Measurements from ENCODE around the gene MRPL58. TPM values are rescaled to one million over a fixed set of nuclear protein-coding genes. Genes with fewer than 3 reads are reported as not detected.

The MRPL58 gene
- total RNA-seq, 1 experiment from 2014 or later: 41.9 TPM

- H3K4me3 Mint-ChIP-seq: no peak overlapping the region
- CTCF ChIA-PET: interaction anchor here (1.0 to 3.1 kb wide), 4 partner anchors 8 to 52 kb away, joined by 3 to 13 read pairs (median 8); no protein-coding TSS in a partner anchor
- POLR2A ChIA-PET: no interaction called here
- no peaks in the 10 kb centered on the region for H3K4me1 Mint-ChIP-seq
- DNase-seq (ENCODE audit: low spot score) (no peak), ATAC-seq (no peak)
- H3K36me3 Mint-ChIP-seq: peaks cover 57% of the 10 kb centered on the region
- no peaks in the 10 kb centered on the region for H3K9me3 Mint-ChIP-seq
- no peak overlapping the region for H3K27ac Mint-ChIP-seq
- H3K27me3 Mint-ChIP-seq (ENCODE audit: low read depth): no peaks in the 10 kb centered on the region
- TF ChIP-seq PREB (CRISPR knock-in tag; IDR thresholded peaks at IDR 0.05; ENCODE audit: borderline replicate concordance): no peak
- TF ChIP-seq FOXK1 (CRISPR knock-in tag; IDR thresholded peaks at IDR 0.05): no peak
- TF ChIP-seq FOXJ3 (CRISPR knock-in tag; IDR thresholded peaks at IDR 0.05; ENCODE audit: borderline replicate concordance): no peak
- TF ChIP-seq SMAD3 (CRISPR knock-in tag; IDR thresholded peaks at IDR 0.05; ENCODE audit: borderline replicate concordance): no peak
- no peak for TF ChIP-seq ELF4 (CRISPR knock-in tag; IDR thresholded peaks at IDR 0.05; ENCODE audit: low read depth)
- TF ChIP-seq OVOL2 (CRISPR knock-in tag; IDR thresholded peaks at IDR 0.05; ENCODE audit: borderline replicate concordance): no peak
- no peak for TF ChIP-seq GRHL2 (CRISPR knock-in tag; IDR thresholded peaks at IDR 0.05; ENCODE audit: insufficient replicate concordance, severe bottlenecking)
- TF ChIP-seq ZNF423 (CRISPR knock-in tag; IDR thresholded peaks at IDR 0.05): no peak
These were observed 49.1 kb downstream of the MRPL58 start for GRCh38 chr17:75061618-75062017.

GRCh38 chr17:75063201-75063600, 50.7 kb downstream of the MRPL58 start:
- Mint-ChIP-seq H3K4me3 (no peak overlapping the region), H3K27me3 (ENCODE audit: low read depth) (no peaks in the 10 kb centered on the region), H3K27ac (no peak overlapping the region), H3K36me3 (peaks cover 52% of the 10 kb centered on the region), H3K9me3 (no peaks in the 10 kb centered on the region), H3K4me1 (no peaks in the 10 kb centered on the region)
- ChIA-PET POLR2A (interaction anchor here (0.5 to 0.6 kb wide), 3 partner anchors 57 to 176 kb away, joined by 3 to 4 read pairs (median 3); no protein-coding TSS in a partner anchor), CTCF (interaction anchor here (0.6 to 3.3 kb wide), 8 partner anchors 9 to 349 kb away, joined by 3 to 18 read pairs (median 5); partner anchors contain the start of genes KCTD2 and SLC16A5)
- no peak for ATAC-seq
- no peak for DNase-seq (ENCODE audit: low spot score)
- TF ChIP-seq NFE2L1 (CRISPR knock-in tag; IDR thresholded peaks at IDR 0.05): no peak
- no peak for TF ChIP-seq SP1 (CRISPR knock-in tag; conservative IDR thresholded peaks at IDR 0.05)
- no peak for TF ChIP-seq CBFB (CRISPR knock-in tag; IDR thresholded peaks at IDR 0.05; ENCODE audit: low read depth)
- no peak for TF ChIP-seq USF2 (CRISPR knock-in tag; IDR thresholded peaks at IDR 0.05)
- TF ChIP-seq AFF4 (CRISPR knock-in tag; IDR thresholded peaks at IDR 0.05; ENCODE audit: borderline replicate concordance): no peak
- TF ChIP-seq ZNF317 (CRISPR knock-in tag; IDR thresholded peaks at IDR 0.05; ENCODE audit: borderline replicate concordance, low read depth): no peak
- TF ChIP-seq HMGA2 (CRISPR knock-in tag; IDR thresholded peaks at IDR 0.05): no peak
- no peak for TF ChIP-seq ZNF263 (CRISPR knock-in tag; IDR thresholded peaks at IDR 0.05; ENCODE audit: low read depth)
- no peak for TF ChIP-seq GTF2I (CRISPR knock-in tag; conservative IDR thresholded peaks at IDR 0.05)

GRCh38 chr17:75063626-75064025, 51.2 kb downstream of the MRPL58 start:
- CTCF ChIA-PET: interaction anchor here (0.7 to 3.3 kb wide), 7 partner anchors 9 to 50 kb away, joined by 4 to 18 read pairs (median 10); partner anchors contain the start of genes KCTD2 and SLC16A5
- H3K4me1 Mint-ChIP-seq: no peaks in the 10 kb centered on the region
- peak; percentile 23 for ATAC-seq
- TF ChIP-seq PRRX2 (CRISPR knock-in tag; IDR thresholded peaks at IDR 0.05): no peak
- no peak for TF ChIP-seq USF2 (CRISPR knock-in tag; IDR thresholded peaks at IDR 0.05)
- no peak for TF ChIP-seq ZNF512 (CRISPR knock-in tag; IDR thresholded peaks at IDR 0.05; ENCODE audit: borderline replicate concordance)
- TF ChIP-seq FOXP4 (CRISPR knock-in tag; IDR thresholded peaks at IDR 0.05): no peak
- POLR2A ChIA-PET: interaction anchor here (0.5 kb wide), 1 partner anchor 60 kb away, joined by 4 read pairs; no protein-coding TSS in a partner anchor
- H3K9me3 Mint-ChIP-seq: no peaks in the 10 kb centered on the region
- no peak overlapping the region for H3K4me3 Mint-ChIP-seq
- no peak for DNase-seq (ENCODE audit: low spot score)
- peaks cover 52% of the 10 kb centered on the region for H3K36me3 Mint-ChIP-seq
- H3K27me3 Mint-ChIP-seq (ENCODE audit: low read depth): no peaks in the 10 kb centered on the region
- H3K27ac Mint-ChIP-seq: no peak overlapping the region

All from WTC11 (cell line).